ENCODE data around the gene ZNF346.

DNA sequence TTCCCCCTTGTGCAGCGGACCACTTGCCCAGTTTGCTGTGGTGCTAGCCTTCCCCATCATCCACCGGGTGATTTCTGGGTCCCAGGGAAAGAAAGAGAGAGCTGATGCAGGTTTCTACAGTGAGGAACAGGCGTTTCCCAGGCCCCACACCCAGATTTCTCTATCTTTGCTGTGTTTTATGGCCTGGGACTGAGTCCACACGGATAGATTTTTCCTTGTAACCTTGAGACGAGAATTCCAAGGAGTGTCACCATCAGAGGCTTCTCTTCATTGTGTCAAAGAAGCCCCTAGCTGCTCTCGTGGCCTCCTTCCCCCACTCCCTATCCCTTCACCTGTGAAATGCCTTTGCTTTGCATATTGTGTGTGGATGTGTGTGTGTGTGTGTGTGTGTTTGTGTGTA, 43.0 kb downstream of the ZNF346 start:
- TF ChIP-seq FOXM1 (IDR thresholded peaks at IDR 0.05; ENCODE audit: borderline replicate concordance, low read depth) = no peak
- TF ChIP-seq TAF1 (IDR thresholded peaks at IDR 0.05; ENCODE audit: low read depth) = no peak
- TF ChIP-seq, protein P1, sequence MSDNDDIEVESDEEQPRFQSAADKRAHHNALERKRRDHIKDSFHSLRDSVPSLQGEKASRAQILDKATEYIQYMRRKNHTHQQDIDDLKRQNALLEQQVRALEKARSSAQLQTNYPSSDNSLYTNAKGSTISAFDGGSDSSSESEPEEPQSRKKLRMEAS (IDR thresholded peaks at IDR 0.05) = no peak
- no peak for TF ChIP-seq TCF12 (IDR thresholded peaks at IDR 0.05; ENCODE audit: low read depth)
- TF ChIP-seq RAD21 (IDR thresholded peaks at IDR 0.05; ENCODE audit: low read depth) = no peak
- TF ChIP-seq, protein P2, sequence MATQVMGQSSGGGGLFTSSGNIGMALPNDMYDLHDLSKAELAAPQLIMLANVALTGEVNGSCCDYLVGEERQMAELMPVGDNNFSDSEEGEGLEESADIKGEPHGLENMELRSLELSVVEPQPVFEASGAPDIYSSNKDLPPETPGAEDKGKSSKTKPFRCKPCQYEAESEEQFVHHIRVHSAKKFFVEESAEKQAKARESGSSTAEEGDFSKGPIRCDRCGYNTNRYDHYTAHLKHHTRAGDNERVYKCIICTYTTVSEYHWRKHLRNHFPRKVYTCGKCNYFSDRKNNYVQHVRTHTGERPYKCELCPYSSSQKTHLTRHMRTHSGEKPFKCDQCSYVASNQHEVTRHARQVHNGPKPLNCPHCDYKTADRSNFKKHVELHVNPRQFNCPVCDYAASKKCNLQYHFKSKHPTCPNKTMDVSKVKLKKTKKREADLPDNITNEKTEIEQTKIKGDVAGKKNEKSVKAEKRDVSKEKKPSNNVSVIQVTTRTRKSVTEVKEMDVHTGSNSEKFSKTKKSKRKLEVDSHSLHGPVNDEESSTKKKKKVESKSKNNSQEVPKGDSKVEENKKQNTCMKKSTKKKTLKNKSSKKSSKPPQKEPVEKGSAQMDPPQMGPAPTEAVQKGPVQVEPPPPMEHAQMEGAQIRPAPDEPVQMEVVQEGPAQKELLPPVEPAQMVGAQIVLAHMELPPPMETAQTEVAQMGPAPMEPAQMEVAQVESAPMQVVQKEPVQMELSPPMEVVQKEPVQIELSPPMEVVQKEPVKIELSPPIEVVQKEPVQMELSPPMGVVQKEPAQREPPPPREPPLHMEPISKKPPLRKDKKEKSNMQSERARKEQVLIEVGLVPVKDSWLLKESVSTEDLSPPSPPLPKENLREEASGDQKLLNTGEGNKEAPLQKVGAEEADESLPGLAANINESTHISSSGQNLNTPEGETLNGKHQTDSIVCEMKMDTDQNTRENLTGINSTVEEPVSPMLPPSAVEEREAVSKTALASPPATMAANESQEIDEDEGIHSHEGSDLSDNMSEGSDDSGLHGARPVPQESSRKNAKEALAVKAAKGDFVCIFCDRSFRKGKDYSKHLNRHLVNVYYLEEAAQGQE (IDR thresholded peaks at IDR 0.05; ENCODE audit: low read depth) = no peak
- TF ChIP-seq EP300 (IDR thresholded peaks at IDR 0.05; ENCODE audit: borderline replicate concordance) = no peak
- no peak for TF ChIP-seq YY1 (IDR thresholded peaks at IDR 0.05; ENCODE audit: low read depth)
- no peak for TF ChIP-seq TEAD4 (IDR thresholded peaks at IDR 0.05)
- TF ChIP-seq EGR1 (IDR thresholded peaks at IDR 0.05) = no peak
